Chondrocyte (in vitro differentiated cells): ENCODE data around the gene FOXP1. TPM values are rescaled to one million over a fixed set of nuclear protein-coding genes. Genes with fewer than 3 reads are reported as not detected.
A peak's percentile ranks its signal among the peaks of the same experiment; 100 is the strongest.

Source experiments
- DNase-seq: peaks from one replicate; pipeline ENCODE4 v3.0.0; 2021; ENCODE audit warnings: mixed read lengths, low spot score
- H3K27ac Mint-ChIP-seq: one replicate; pipeline ENCODE4 v1.8.0; 2021; ENCODE audit warnings: mild to moderate bottlenecking, moderate library complexity, mixed read lengths; ENCODE audit not compliant: unreplicated experiment
- H3K27me3 Mint-ChIP-seq: 2 replicates; pipeline ENCODE4 v1.8.0; 2021; ENCODE audit warnings: low read depth, mixed read lengths
- H3K36me3 Mint-ChIP-seq: 2 replicates; pipeline ENCODE4 v1.8.0; 2021; ENCODE audit warnings: low read depth, mixed read lengths
- H3K4me1 Mint-ChIP-seq: 2 replicates; pipeline ENCODE4 v1.8.0; 2021; ENCODE audit warnings: low read depth, mild to moderate bottlenecking, mixed read lengths
- H3K4me3 Mint-ChIP-seq: one replicate; pipeline ENCODE4 v1.8.0; 2021; ENCODE audit warnings: mild to moderate bottlenecking, moderate library complexity, mixed read lengths; ENCODE audit not compliant: unreplicated experiment
- H3K9me3 Mint-ChIP-seq: 2 replicates; pipeline ENCODE4 v1.8.0; 2021; ENCODE audit warnings: low read depth, mixed read lengths
- CTCF ChIP-seq: fragments of 200-600 bp; sonication (generic); IDR thresholded peaks from 2 replicates; pipeline ENCODE4 v1.5.0; 2021; ENCODE audit warnings: antibody characterized with exemption, mild to moderate bottlenecking, moderate library complexity
- total RNA-seq: library from RNA; stranded (reverse); gene quantifications from 3 replicates; pipeline ENCODE4 v1.2.1, GENCODE V29; 2021

FOXP1 gene
- total RNA-seq, 1 donor from 2014 or later: 206 TPM

- no peak for DNase-seq
- no peaks in the 10 kb centered on the region for H3K27me3 Mint-ChIP-seq
Observed at GRCh38 chr3:71591101-71591500, 7.6 kb upstream of the FOXP1 start.

GRCh38 chr3:71589132-71589531 is 5.6 kb upstream of the FOXP1 start:
- Mint-ChIP-seq H3K27me3 (no peaks in the 10 kb centered on the region), H3K27ac (no peak overlapping the region), H3K36me3 (no peaks in the 10 kb centered on the region), H3K4me3 (no peak overlapping the region), H3K4me1 (peaks cover 41% of the 10 kb centered on the region), H3K9me3 (peaks cover 10% of the 10 kb centered on the region)
- no peak for TF ChIP-seq CTCF
- DNase-seq: no peak

More at GRCh38 chr3:71591101-71591500, 7.6 kb upstream of the FOXP1 start:
- H3K4me3 Mint-ChIP-seq: no peak overlapping the region
- peaks cover 34% of the 10 kb centered on the region for H3K4me1 Mint-ChIP-seq
- TF ChIP-seq CTCF: no peak
- H3K9me3 Mint-ChIP-seq: peaks cover 14% of the 10 kb centered on the region
- H3K36me3 Mint-ChIP-seq: no peaks in the 10 kb centered on the region
- no peak overlapping the region for H3K27ac Mint-ChIP-seq

GRCh38 chr3:71587958-71588357 is 4.4 kb upstream of the FOXP1 start:
- no peak for TF ChIP-seq CTCF
- no peak overlapping the region for H3K4me3 Mint-ChIP-seq
- peaks cover 41% of the 10 kb centered on the region for H3K4me1 Mint-ChIP-seq
- no peaks in the 10 kb centered on the region for H3K36me3 Mint-ChIP-seq
- DNase-seq: no peak
- no peaks in the 10 kb centered on the region for H3K27me3 Mint-ChIP-seq
- H3K27ac Mint-ChIP-seq: peak overlapping the region; percentile 12
- peaks cover 8% of the 10 kb centered on the region for H3K9me3 Mint-ChIP-seq

GRCh38 chr3:71586810-71587242 is 3.3 kb upstream of the FOXP1 start:
- Mint-ChIP-seq H3K36me3 (peaks cover 3% of the 10 kb centered on the region), H3K27me3 (no peaks in the 10 kb centered on the region), H3K27ac (peak overlapping the region; percentile 96), H3K4me1 (peaks cover 41% of the 10 kb centered on the region), H3K4me3 (no peak overlapping the region), H3K9me3 (peaks cover 8% of the 10 kb centered on the region)
- TF ChIP-seq CTCF: peak; percentile 61
- DNase-seq: no peak

GRCh38 chr3:71585887-71586809 is 2.6 kb upstream of the FOXP1 start:
- Mint-ChIP-seq H3K4me1 (peaks cover 41% of the 10 kb centered on the region), H3K27ac (peak overlapping the region; percentile 96), H3K36me3 (peaks cover 3% of the 10 kb centered on the region), H3K4me3 (peak overlapping the region; percentile 81), H3K9me3 (peaks cover 8% of the 10 kb centered on the region), H3K27me3 (no peaks in the 10 kb centered on the region)
- DNase-seq: no peak
- peak; percentile 92 for TF ChIP-seq CTCF
